Measurements from ENCODE around the gene PEF1. TPM values are rescaled to one million over a fixed set of nuclear protein-coding genes. Genes with fewer than 3 reads are reported as not detected.

The PEF1 gene
- total RNA-seq, 1 experiment from 2014 or later = 88.4 TPM

- peak; percentile 50 for ATAC-seq
- H3K4me1 ChIP-seq (ENCODE audit: insufficient read depth, low read length) = peaks cover 14% of the 10 kb centered on the region
- H3K9me3 ChIP-seq (ENCODE audit: low read length) = no peaks in the 10 kb centered on the region
- no peak overlapping the region for H3K4me3 ChIP-seq (ENCODE audit: low read length)
- no peak for TF ChIP-seq EZH2 (IDR thresholded peaks at IDR 0.05; ENCODE audit: low read length, unreplicated experiment)
- TF ChIP-seq CTCF (conservative IDR thresholded peaks at IDR 0.05; ENCODE audit: low read depth, low read length) = peak; percentile 93
- POLR2A ChIA-PET (ENCODE audit: unreplicated experiment) = no interaction called here
- no peak overlapping the region for H3K4me2 ChIP-seq (ENCODE audit: low read length)
- no peak overlapping the region for H3K27ac ChIP-seq (ENCODE audit: low read length)
- H3K36me3 ChIP-seq (ENCODE audit: low read depth, low read length) = no peaks in the 10 kb centered on the region
- no peaks in the 10 kb centered on the region for H3K9me2 ChIP-seq (replicated peaks; ENCODE audit: low read length)
- intact Hi-C loops (cut with micrococcal nuclease) = loop anchor here (1.0 kb wide), 1 partner anchor 125 kb away; no protein-coding TSS in a partner anchor
- H3F3A ChIP-seq (ENCODE audit: low read length, unreplicated experiment) = no peaks in the 10 kb centered on the region
- H3K9ac ChIP-seq (ENCODE audit: low read length) = no peak overlapping the region
- H2AFZ ChIP-seq (ENCODE audit: low read length) = no peak overlapping the region
- CTCF ChIA-PET = interaction anchor here (0.6 to 1.4 kb wide), 8 partner anchors 41 to 448 kb away, joined by 3 to 11 read pairs (median 4); no protein-coding TSS in a partner anchor
- H3K79me2 ChIP-seq (ENCODE audit: low read length) = no peaks in the 10 kb centered on the region
- no peaks in the 10 kb centered on the region for H4K20me1 ChIP-seq (ENCODE audit: low read length)
- H3K27me3 ChIP-seq (ENCODE audit: low read length) = no peaks in the 10 kb centered on the region
- BruUV-seq (replicated peaks) = no TSS peak
- peak; percentile 72 for DNase-seq
Observed at GRCh38 chr1:31663622-31664452, 19.2 kb upstream of the PEF1 start.

GRCh38 chr1:31662463-31662862, 17.8 kb upstream of the PEF1 start:
- Histone ChIP-seq H3K9ac (ENCODE audit: low read length) (no peak overlapping the region), H3K9me3 (ENCODE audit: low read length) (no peaks in the 10 kb centered on the region), H3K4me3 (ENCODE audit: low read length) (no peak overlapping the region), H3K4me2 (ENCODE audit: low read length) (no peak overlapping the region), H2AFZ (ENCODE audit: low read length) (no peak overlapping the region), H3K27me3 (ENCODE audit: low read length) (no peaks in the 10 kb centered on the region), H3K79me2 (ENCODE audit: low read length) (no peaks in the 10 kb centered on the region), H3K27ac (ENCODE audit: low read length) (no peak overlapping the region), H3K9me2 (replicated peaks; ENCODE audit: low read length) (no peaks in the 10 kb centered on the region), H3K4me1 (ENCODE audit: insufficient read depth, low read length) (peaks cover 14% of the 10 kb centered on the region), H3K36me3 (ENCODE audit: low read depth, low read length) (no peaks in the 10 kb centered on the region), H4K20me1 (ENCODE audit: low read length) (no peaks in the 10 kb centered on the region), H3F3A (ENCODE audit: low read length, unreplicated experiment) (no peaks in the 10 kb centered on the region)
- no TSS peak for BruUV-seq (replicated peaks)
- ATAC-seq (no peak), DNase-seq (no peak)
- intact Hi-C loops (cut with micrococcal nuclease) = no loop called here
- ChIA-PET CTCF (interaction anchor here (0.6 to 1.4 kb wide), 3 partner anchors 54 to 219 kb away, joined by 3 to 4 read pairs (median 4); no protein-coding TSS in a partner anchor), POLR2A (ENCODE audit: unreplicated experiment) (no interaction called here)
- no peak for TF ChIP-seq EZH2phosphoT487 (IDR thresholded peaks at IDR 0.05; ENCODE audit: borderline replicate concordance, low read length)
- TF ChIP-seq CTCF (conservative IDR thresholded peaks at IDR 0.05; ENCODE audit: low read depth, low read length) = no peak
- no peak for TF ChIP-seq EZH2 (IDR thresholded peaks at IDR 0.05; ENCODE audit: low read length, unreplicated experiment)

GRCh38 chr1:31661856-31662255, 17.2 kb upstream of the PEF1 start:
- no peak for ATAC-seq
- CTCF ChIA-PET = interaction anchor here (1.4 kb wide), 1 partner anchor 55 kb away, joined by 4 read pairs; no protein-coding TSS in a partner anchor
- intact Hi-C loops (cut with micrococcal nuclease) = no loop called here

More at GRCh38 chr1:31661856-31662255, 17.2 kb upstream of the PEF1 start:
- Histone ChIP-seq H3K4me1 (ENCODE audit: insufficient read depth, low read length) (peaks cover 11% of the 10 kb centered on the region), H3K36me3 (ENCODE audit: low read depth, low read length) (no peaks in the 10 kb centered on the region), H3K9me3 (ENCODE audit: low read length) (no peaks in the 10 kb centered on the region), H3K27ac (ENCODE audit: low read length) (no peak overlapping the region), H3K9me2 (replicated peaks; ENCODE audit: low read length) (no peaks in the 10 kb centered on the region), H3K79me2 (ENCODE audit: low read length) (no peaks in the 10 kb centered on the region), H3K4me2 (ENCODE audit: low read length) (no peak overlapping the region), H3K4me3 (ENCODE audit: low read length) (no peak overlapping the region), H3K27me3 (ENCODE audit: low read length) (no peaks in the 10 kb centered on the region), H3F3A (ENCODE audit: low read length, unreplicated experiment) (no peaks in the 10 kb centered on the region), H4K20me1 (ENCODE audit: low read length) (no peaks in the 10 kb centered on the region), H2AFZ (ENCODE audit: low read length) (no peak overlapping the region), H3K9ac (ENCODE audit: low read length) (no peak overlapping the region)
- POLR2A ChIA-PET (ENCODE audit: unreplicated experiment) = no interaction called here
- no peak for DNase-seq
- no peak for TF ChIP-seq EZH2phosphoT487 (IDR thresholded peaks at IDR 0.05; ENCODE audit: borderline replicate concordance, low read length)
- no peak for TF ChIP-seq CTCF (conservative IDR thresholded peaks at IDR 0.05; ENCODE audit: low read depth, low read length)
- no peak for TF ChIP-seq EZH2 (IDR thresholded peaks at IDR 0.05; ENCODE audit: low read length, unreplicated experiment)
- BruUV-seq (replicated peaks) = no TSS peak
